Stromal cell of bone marrow (primary cell): ENCODE data around the gene TBC1D17.

Experiments used
- DNase-seq: peaks from one replicate; pipeline ENCODE4 v3.0.0-alpha.2; 2012; ENCODE audit warnings: low read depth

Gene TBC1D17

GRCh38 chr19:49894011-49894664, 16.6 kb downstream of the TBC1D17 start:
- DNase-seq = no peak

GRCh38 chr19:49894879-49895565, 17.5 kb downstream of the TBC1D17 start:
- no peak for DNase-seq

DNA sequence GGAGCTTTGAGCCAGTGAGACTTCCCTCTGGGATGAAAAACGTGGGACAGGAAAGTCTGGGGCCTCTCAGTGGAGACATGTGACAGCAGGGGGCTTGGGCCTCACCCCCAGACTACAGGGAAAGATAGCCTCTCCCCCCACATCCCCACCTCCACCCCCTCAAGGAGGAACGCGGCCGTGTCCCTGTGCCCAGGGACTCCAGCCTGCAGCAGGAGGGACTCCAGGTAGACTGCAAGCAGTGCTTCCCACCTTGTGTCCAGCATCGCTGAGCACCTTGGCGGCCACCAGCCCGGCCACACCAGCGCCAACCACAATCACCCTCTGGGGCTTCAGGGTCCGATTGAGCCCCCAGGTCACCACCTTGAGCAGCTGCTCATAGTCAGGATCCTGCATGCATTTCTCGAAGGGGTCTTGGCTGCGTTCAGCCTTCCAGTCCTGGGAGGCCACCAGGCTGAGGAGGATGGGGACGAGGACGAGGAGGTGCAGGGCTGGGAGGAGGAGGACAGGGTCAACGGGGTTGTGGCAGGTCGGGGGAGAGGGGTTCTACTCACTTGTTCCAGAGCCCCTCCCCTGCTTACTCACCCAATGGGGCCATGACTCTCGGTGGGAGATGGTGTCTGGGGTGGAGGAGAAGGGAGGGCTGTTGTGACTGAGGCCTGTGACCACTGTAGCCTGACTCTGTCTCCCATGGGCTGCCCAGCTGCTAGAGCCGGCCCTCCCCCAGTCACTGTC, 18.2 kb downstream of the TBC1D17 start:
- DNase-seq = no peak

GRCh38 chr19:49896863-49897621, 19.5 kb downstream of the TBC1D17 start, which contains the start of gene IL4I1:
Gene IL4I1 (minus strand): TSS chr19:49896887. CDS start chr19:49896160, 727 bp downstream.
- DNase-seq = peak; percentile 13

DNA sequence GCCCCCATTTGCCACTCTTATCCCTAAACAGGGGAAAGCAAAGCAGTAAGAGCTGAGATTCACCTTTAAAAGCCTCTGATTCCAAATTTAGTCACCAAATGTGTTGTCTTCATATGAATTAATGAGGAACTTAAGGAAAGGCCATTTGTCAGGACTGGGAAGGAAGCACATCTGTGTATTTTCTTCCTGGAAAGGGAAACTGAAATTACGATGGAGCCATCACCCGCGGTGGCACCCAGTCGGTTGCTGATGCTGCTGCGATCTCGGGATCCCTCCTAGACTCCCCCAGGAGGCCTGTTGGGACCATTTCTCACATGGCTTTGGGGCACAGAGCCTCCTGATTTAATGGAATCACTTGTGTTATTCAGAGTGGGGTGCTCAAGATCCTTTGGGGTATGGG, 26.6 kb downstream of the TBC1D17 start:
- no peak for DNase-seq

GRCh38 chr19:49906879-49907564, 29.5 kb downstream of the TBC1D17 start:
- DNase-seq = no peak

- DNase-seq = no peak
These were observed 30.4 kb downstream of the TBC1D17 start for GRCh38 chr19:49907745-49908446.

GRCh38 chr19:49908480-49909420, 31.2 kb downstream of the TBC1D17 start:
- no peak for DNase-seq

DNA sequence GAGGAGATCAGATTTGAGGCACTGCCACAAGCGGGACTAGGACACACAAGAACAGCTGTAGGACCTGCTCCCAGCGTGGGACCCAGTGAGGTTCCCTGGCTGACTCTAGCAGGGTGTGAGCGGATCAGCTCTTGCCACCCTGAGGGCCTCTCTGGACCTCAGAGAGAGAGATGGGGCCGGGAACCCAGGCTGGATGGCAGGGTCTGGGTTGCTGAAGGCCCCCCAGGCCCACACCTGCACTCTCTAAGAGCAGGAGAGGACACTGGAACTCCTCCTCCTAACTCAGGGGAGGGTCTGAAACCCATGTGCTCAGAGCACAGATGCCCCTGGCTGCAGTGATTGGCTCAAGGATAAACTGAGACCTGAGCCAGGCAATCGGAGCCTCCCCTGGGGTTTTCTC, 32.7 kb downstream of the TBC1D17 start:
- DNase-seq = no peak

- DNase-seq = no peak
These were observed 34.1 kb downstream of the TBC1D17 start for GRCh38 chr19:49911381-49912145.

- DNase-seq = no peak
These were observed 35.6 kb downstream of the TBC1D17 start for GRCh38 chr19:49912965-49913685.

DNA sequence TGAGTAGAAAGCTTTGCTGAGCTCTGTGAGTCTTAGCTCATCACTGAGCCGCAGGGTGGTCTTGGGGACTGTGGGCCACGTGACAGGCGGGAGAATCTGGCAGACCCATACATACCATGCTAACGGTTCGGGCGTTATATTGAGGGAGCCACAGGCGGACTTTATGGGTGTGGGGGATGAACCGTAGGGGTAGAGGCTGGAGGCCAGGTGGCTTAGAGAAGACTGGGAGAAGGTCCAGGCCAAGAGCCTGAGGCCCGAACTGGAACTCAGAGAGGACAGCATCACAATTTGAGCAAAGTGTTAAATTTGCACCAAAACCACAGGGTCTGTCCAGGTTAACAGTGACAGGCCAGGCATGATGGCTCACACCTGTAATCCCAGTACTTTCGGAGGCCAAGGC, 36.2 kb downstream of the TBC1D17 start:
- no peak for DNase-seq

GRCh38 chr19:49915271-49915670, 37.8 kb downstream of the TBC1D17 start:
- no peak for DNase-seq

GRCh38 chr19:49916839-49917733, 39.6 kb downstream of the TBC1D17 start:
- no peak for DNase-seq

DNA sequence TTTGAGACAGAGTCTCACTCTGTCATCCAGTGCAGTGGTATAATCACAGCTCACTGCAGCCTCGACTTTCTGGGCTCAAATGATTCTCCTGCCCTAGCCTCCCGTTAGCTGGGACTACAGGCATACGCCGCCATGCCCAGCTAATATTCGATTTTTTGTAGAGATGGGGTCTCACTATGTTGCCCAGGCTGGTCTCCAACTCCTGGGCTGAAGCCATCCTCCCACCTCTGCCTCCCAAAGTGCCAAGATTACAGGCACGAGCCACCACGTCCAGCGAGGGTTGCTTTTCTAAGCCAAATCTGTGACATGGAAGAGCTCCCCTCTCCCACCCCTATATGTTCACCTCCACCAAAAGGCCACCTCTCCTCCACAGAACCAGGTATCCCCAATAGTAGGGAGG, 40.6 kb downstream of the TBC1D17 start:
- no peak for DNase-seq

DNA sequence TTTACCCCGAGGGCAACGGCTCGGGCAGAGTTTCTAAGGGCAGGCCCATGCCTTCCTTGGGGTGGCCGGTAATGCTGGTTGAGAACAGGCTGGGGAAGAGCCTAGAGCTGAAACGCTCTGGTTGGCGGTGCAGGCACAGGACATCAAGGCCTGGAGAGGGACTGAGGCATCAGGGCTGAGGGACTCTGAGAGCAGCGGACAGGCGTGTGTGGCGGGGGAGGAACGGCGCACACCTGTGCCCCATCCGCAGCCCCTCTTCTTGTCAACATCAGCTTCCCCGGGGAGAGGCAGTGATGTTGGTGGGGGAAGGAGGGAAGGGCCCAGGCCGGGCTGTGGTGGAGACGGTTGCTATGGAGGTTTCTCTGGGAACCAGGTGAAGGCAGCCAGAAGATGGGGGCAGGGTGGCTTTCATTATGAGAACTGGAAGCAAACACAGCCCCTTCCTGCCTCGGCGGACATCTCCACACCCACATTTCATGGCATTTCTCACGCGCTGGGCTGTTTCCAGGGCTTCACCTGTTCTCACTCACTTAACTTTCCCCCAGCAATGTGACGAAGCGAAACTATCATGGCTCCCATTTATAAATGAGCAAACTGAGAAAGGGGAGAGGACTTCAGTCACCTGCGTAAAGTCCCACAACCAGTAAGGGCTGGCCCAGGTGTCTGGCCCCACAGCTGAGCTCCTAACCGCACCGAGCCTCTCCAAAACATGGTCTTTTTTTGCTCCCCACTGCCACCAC, 43.3 kb downstream of the TBC1D17 start:
- no peak for DNase-seq
